HEK293 (cell line): ENCODE measurements around the gene ABCA7.

Experiments used
- CTCF ChIP-seq: fragments of 450-650 bp; formaldehyde crosslinking; IDR thresholded peaks from 2 replicates; pipeline ENCODE4 v1.5.1; 2016; ENCODE audit warnings: missing biosample characterization, missing genetic modification characterization
- PATZ1 ChIP-seq: fragments of 450-650 bp; formaldehyde crosslinking; IDR thresholded peaks from 2 replicates; pipeline ENCODE4 v1.5.1; 2016; ENCODE audit warnings: missing biosample characterization, missing genetic modification characterization
- TCF7L2 ChIP-seq: IDR thresholded peaks from 2 replicates; pipeline ENCODE4 v1.6.1; 2011; ENCODE audit warnings: low read depth, mild to moderate bottlenecking, inconsistent platforms, low read length, moderate library complexity, borderline replicate concordance
- ZBTB49 ChIP-seq: fragments of 450-650 bp; formaldehyde crosslinking; IDR thresholded peaks from 2 replicates; pipeline ENCODE4 v1.5.1; 2016; ENCODE audit warnings: missing biosample characterization, missing genetic modification characterization, low read depth
- ZNF132 ChIP-seq: fragments of 450-650 bp; formaldehyde crosslinking; IDR thresholded peaks from 2 replicates; pipeline ENCODE4 v1.5.1; 2017; ENCODE audit warnings: missing biosample characterization, missing genetic modification characterization, borderline replicate concordance
- ZNF24 ChIP-seq: fragments of 450-650 bp; formaldehyde crosslinking; IDR thresholded peaks from 2 replicates; pipeline ENCODE4 v1.5.1; 2016; ENCODE audit warnings: missing biosample characterization, missing genetic modification characterization
- ZNF280D ChIP-seq: fragments of 450-650 bp; formaldehyde crosslinking; IDR thresholded peaks from 2 replicates; pipeline ENCODE4 v1.5.1; 2016; ENCODE audit warnings: missing biosample characterization, missing genetic modification characterization
- ZNF416 ChIP-seq: fragments of 450-650 bp; formaldehyde crosslinking; IDR thresholded peaks from 2 replicates; pipeline ENCODE4 v1.5.1; 2016; ENCODE audit warnings: missing biosample characterization, missing genetic modification characterization
- ZNF449 ChIP-seq: fragments of 450-650 bp; formaldehyde crosslinking; IDR thresholded peaks from 2 replicates; pipeline ENCODE4 v1.5.1; 2017; ENCODE audit warnings: missing biosample characterization, mild to moderate bottlenecking, missing genetic modification characterization, moderate library complexity
- ZNF488 ChIP-seq: fragments of 450-650 bp; formaldehyde crosslinking; IDR thresholded peaks from 2 replicates; pipeline ENCODE4 v1.5.1; 2016; ENCODE audit warnings: missing biosample characterization, missing genetic modification characterization
- ZNF785 ChIP-seq: fragments of 450-650 bp; formaldehyde crosslinking; IDR thresholded peaks from 2 replicates; pipeline ENCODE4 v1.5.1; 2016; ENCODE audit warnings: missing biosample characterization, missing genetic modification characterization
- TF ChIP-seq, protein P1 (sequence below): fragments of 450-650 bp; formaldehyde crosslinking; IDR thresholded peaks from 2 replicates; pipeline ENCODE4 v1.5.1; 2016; ENCODE audit warnings: missing biosample characterization, missing genetic modification characterization
- TF ChIP-seq, protein P2 (sequence below): fragments of 450-650 bp; formaldehyde crosslinking; IDR thresholded peaks from 2 replicates; pipeline ENCODE4 v1.5.1; 2016; ENCODE audit warnings: missing biosample characterization, missing genetic modification characterization
- TF ChIP-seq, protein P3 (sequence below): fragments of 450-650 bp; formaldehyde crosslinking; IDR thresholded peaks from 2 replicates; pipeline ENCODE4 v1.5.1; 2016; ENCODE audit warnings: missing biosample characterization, missing genetic modification characterization

- TF ChIP-seq CTCF: no peak
- TF ChIP-seq, protein P1, sequence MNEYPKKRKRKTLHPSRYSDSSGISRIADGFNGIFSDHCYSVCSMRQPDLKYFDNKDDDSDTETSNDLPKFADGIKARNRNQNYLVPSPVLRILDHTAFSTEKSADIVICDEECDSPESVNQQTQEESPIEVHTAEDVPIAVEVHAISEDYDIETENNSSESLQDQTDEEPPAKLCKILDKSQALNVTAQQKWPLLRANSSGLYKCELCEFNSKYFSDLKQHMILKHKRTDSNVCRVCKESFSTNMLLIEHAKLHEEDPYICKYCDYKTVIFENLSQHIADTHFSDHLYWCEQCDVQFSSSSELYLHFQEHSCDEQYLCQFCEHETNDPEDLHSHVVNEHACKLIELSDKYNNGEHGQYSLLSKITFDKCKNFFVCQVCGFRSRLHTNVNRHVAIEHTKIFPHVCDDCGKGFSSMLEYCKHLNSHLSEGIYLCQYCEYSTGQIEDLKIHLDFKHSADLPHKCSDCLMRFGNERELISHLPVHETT (tag by site-specific recombination): no peak
- no peak for TF ChIP-seq ZBTB49 (tag by site-specific recombination)
- no peak for TF ChIP-seq ZNF488 (tag by site-specific recombination)
- no peak for TF ChIP-seq ZNF416 (tag by site-specific recombination)
- no peak for TF ChIP-seq ZNF24 (tag by site-specific recombination)
- no peak for TF ChIP-seq ZNF449 (tag by site-specific recombination)
- no peak for TF ChIP-seq TCF7L2
- TF ChIP-seq ZNF280D (tag by site-specific recombination): no peak
- TF ChIP-seq, protein P2, sequence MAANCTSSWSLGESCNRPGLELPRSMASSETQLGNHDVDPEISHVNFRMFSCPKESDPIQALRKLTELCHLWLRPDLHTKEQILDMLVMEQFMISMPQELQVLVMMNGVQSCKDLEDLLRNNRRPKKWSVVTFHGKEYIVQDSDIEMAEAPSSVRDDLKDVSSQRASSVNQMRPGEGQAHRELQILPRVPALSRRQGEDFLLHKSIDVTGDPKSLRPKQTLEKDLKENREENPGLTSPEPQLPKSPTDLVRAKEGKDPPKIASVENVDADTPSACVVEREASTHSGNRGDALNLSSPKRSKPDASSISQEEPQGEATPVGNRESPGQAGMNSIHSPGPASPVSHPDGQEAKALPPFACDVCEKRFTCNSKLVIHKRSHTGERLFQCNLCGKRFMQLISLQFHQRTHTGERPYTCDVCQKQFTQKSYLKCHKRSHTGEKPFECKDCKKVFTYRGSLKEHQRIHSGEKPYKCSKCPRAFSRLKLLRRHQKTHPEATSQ (tag by site-specific recombination): no peak
- no peak for TF ChIP-seq ZNF785
- TF ChIP-seq, protein P3, sequence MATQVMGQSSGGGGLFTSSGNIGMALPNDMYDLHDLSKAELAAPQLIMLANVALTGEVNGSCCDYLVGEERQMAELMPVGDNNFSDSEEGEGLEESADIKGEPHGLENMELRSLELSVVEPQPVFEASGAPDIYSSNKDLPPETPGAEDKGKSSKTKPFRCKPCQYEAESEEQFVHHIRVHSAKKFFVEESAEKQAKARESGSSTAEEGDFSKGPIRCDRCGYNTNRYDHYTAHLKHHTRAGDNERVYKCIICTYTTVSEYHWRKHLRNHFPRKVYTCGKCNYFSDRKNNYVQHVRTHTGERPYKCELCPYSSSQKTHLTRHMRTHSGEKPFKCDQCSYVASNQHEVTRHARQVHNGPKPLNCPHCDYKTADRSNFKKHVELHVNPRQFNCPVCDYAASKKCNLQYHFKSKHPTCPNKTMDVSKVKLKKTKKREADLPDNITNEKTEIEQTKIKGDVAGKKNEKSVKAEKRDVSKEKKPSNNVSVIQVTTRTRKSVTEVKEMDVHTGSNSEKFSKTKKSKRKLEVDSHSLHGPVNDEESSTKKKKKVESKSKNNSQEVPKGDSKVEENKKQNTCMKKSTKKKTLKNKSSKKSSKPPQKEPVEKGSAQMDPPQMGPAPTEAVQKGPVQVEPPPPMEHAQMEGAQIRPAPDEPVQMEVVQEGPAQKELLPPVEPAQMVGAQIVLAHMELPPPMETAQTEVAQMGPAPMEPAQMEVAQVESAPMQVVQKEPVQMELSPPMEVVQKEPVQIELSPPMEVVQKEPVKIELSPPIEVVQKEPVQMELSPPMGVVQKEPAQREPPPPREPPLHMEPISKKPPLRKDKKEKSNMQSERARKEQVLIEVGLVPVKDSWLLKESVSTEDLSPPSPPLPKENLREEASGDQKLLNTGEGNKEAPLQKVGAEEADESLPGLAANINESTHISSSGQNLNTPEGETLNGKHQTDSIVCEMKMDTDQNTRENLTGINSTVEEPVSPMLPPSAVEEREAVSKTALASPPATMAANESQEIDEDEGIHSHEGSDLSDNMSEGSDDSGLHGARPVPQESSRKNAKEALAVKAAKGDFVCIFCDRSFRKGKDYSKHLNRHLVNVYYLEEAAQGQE (tag by site-specific recombination): no peak
- no peak for TF ChIP-seq PATZ1 (tag by site-specific recombination)
- TF ChIP-seq ZNF132: no peak
Observed at GRCh38 chr19:1016647-1017114, 23.2 kb upstream of the ABCA7 start.
